IMR-90 (cell line): ENCODE results near the gene ZFAND5. TPM values are rescaled to one million over a fixed set of nuclear protein-coding genes. Genes with fewer than 3 reads are reported as not detected.

Source experiments
- ATAC-seq: fragments of 200-7000 bp; cut with Tn5 transposase; 2 replicates; pipeline ENCODE4 v1.9.1; 2020; ENCODE audit warnings: low read depth, mild to moderate bottlenecking, moderate library complexity
- Bru-seq: library from RNA; stranded (reverse); fragments of 400-500 nt; gene quantifications from one replicate; lab custom pipeline; 2021; lab: Mats Ljungman, UMichigan
- BruChase-seq, 2 experiments: library from RNA; stranded (reverse); fragments of 400-500 nt; gene quantifications; one replicate each; lab custom pipeline; 2021; lab: Mats Ljungman, UMichigan
- BruUV-seq: library from RNA; stranded (reverse); fragments of 400-500 nt; replicated peaks from 2 replicates; lab custom pipeline; 2021; lab: Mats Ljungman, UMichigan
- CTCF ChIA-PET: fragments of 300-600 bp; formaldehyde crosslinking; extraction: SDS; loops from one replicate; lab custom pipeline; 2021; ENCODE audit warnings: antibody characterized with exemption; lab: Yijun Ruan, JAX
- POLR2A ChIA-PET: fragments of 300-600 bp; sonication (Branson Sonifier 250); formaldehyde crosslinking; loops from one replicate; lab custom pipeline; 2022; ENCODE audit warnings: antibody characterized with exemption; ENCODE audit not compliant: unreplicated experiment; lab: Charles Lee
- DNase-seq: peaks from one replicate; pipeline ENCODE4 v3.0.0; 2013
- H2AFZ ChIP-seq: replicated peaks from 2 replicates; pipeline ENCODE3; 2013; ENCODE audit warnings: low read length, mild to moderate bottlenecking; ENCODE audit not compliant: poor library complexity
- H2AK5ac ChIP-seq: 2 replicates; pipeline ENCODE4 v1.6.1; 2013; ENCODE audit warnings: low read depth, low read length, inconsistent platforms
- H2AK9ac ChIP-seq: replicated peaks from 2 replicates; pipeline ENCODE3; 2013; ENCODE audit warnings: mild to moderate bottlenecking, low read depth, low read length, moderate library complexity; ENCODE audit not compliant: poor library complexity
- H2BK120ac ChIP-seq: 2 replicates; pipeline ENCODE4 v1.6.1; 2013; ENCODE audit warnings: low read depth, low read length, inconsistent platforms
- H2BK15ac ChIP-seq: 3 replicates; pipeline ENCODE4 v1.6.1; 2013; ENCODE audit warnings: low read depth, low read length, inconsistent platforms
- H2BK20ac ChIP-seq: 2 replicates; pipeline ENCODE4 v1.6.1; 2013; ENCODE audit warnings: low read depth, mild to moderate bottlenecking, inconsistent platforms, low read length, moderate library complexity
- H2BK5ac ChIP-seq: 2 replicates; pipeline ENCODE4 v1.6.1; 2013; ENCODE audit warnings: mild to moderate bottlenecking, low read depth, low read length, inconsistent platforms; ENCODE audit not compliant: poor library complexity, severe bottlenecking
- H3K14ac ChIP-seq: replicated peaks from 2 replicates; pipeline ENCODE4 v1.6.1; 2013; ENCODE audit warnings: low read depth, low read length, inconsistent platforms
- H3K18ac ChIP-seq: 2 replicates; pipeline ENCODE4 v1.6.1; 2013; ENCODE audit warnings: low read depth, low read length, control low read depth
- H3K23ac ChIP-seq: 2 replicates; pipeline ENCODE4 v1.6.1; 2013; ENCODE audit warnings: low read depth, low read length, inconsistent platforms
- H3K27ac ChIP-seq: 2 replicates; pipeline ENCODE4 v1.5.1; 2013; ENCODE audit warnings: mild to moderate bottlenecking, control low read depth, low read length; ENCODE audit not compliant: insufficient read depth
- H3K27me3 ChIP-seq: 2 replicates; pipeline ENCODE4 v1.6.1; 2013; ENCODE audit warnings: low read length; ENCODE audit not compliant: control insufficient read depth, insufficient read depth
- H3K36me3 ChIP-seq: 2 replicates; pipeline ENCODE4 v1.6.1; 2013; ENCODE audit warnings: low read length, mixed read lengths; ENCODE audit not compliant: control insufficient read depth, insufficient read depth
- H3K4ac ChIP-seq: 2 replicates; pipeline ENCODE4 v1.6.1; 2013; ENCODE audit warnings: low read depth, low read length, inconsistent platforms
- H3K4me1 ChIP-seq: 2 replicates; pipeline ENCODE4 v1.6.1; 2013; ENCODE audit warnings: low read length, mixed read lengths; ENCODE audit not compliant: control insufficient read depth, insufficient read depth
- H3K4me2 ChIP-seq: 2 replicates; pipeline ENCODE4 v1.6.1; 2013; ENCODE audit warnings: low read depth, mild to moderate bottlenecking, control low read depth, low read length, moderate library complexity
- H3K4me3 ChIP-seq: 2 replicates; pipeline ENCODE4 v1.5.1; 2013; ENCODE audit warnings: low read depth, mild to moderate bottlenecking, control low read depth, low read length, moderate library complexity; ENCODE audit not compliant: insufficient read depth
- H3K56ac ChIP-seq: 2 replicates; pipeline ENCODE4 v1.6.1; 2013; ENCODE audit warnings: low read length, inconsistent platforms; ENCODE audit not compliant: insufficient read depth; ENCODE audit errors: extremely low read depth
- H3K79me1 ChIP-seq, 2 experiments: 2 replicates each; pipeline ENCODE4 v1.6.1; 2013; ENCODE audit warnings: low read length in 2 of 2, inconsistent platforms in 1 of 2, low read depth in 1 of 2
- H3K9ac ChIP-seq: 2 replicates; pipeline ENCODE4 v1.6.1; 2013; ENCODE audit warnings: low read depth, low read length, control low read depth
- H3K9me1 ChIP-seq: 2 replicates; pipeline ENCODE4 v1.6.1; 2013; ENCODE audit warnings: low read length, inconsistent platforms; ENCODE audit not compliant: insufficient read depth
- H3K9me3 ChIP-seq: 2 replicates; pipeline ENCODE4 v1.6.1; 2013; ENCODE audit warnings: low read length; ENCODE audit not compliant: control insufficient read depth, insufficient read depth
- H4K20me1 ChIP-seq: 2 replicates; pipeline ENCODE4 v1.6.1; 2013; ENCODE audit warnings: low read length, inconsistent platforms; ENCODE audit not compliant: insufficient read depth
- H4K5ac ChIP-seq: 2 replicates; pipeline ENCODE4 v1.6.1; 2013; ENCODE audit warnings: mild to moderate bottlenecking, low read depth, low read length, control low read depth
- H4K8ac ChIP-seq, 2 experiments: 2 replicates each; pipeline ENCODE4 v1.6.1; 2013; ENCODE audit warnings: low read depth in 2 of 2, low read length in 2 of 2, control low read depth in 1 of 2, inconsistent platforms in 1 of 2
- H4K91ac ChIP-seq: 2 replicates; pipeline ENCODE4 v1.6.1; 2013; ENCODE audit warnings: low read depth, low read length, inconsistent platforms; ENCODE audit not compliant: insufficient read depth
- CEBPB ChIP-seq: IDR thresholded peaks from 2 replicates; pipeline ENCODE4 v1.6.1; 2012; ENCODE audit warnings: low read depth, low read length, improper control_type of control experiment
- MAZ ChIP-seq: IDR thresholded peaks from 2 replicates; pipeline ENCODE4 v1.6.1; 2012; ENCODE audit warnings: low read depth, mild to moderate bottlenecking, low read length, improper control_type of control experiment, moderate library complexity, borderline replicate concordance
- NFE2L2 ChIP-seq: fragments of 150-350 bp; IDR thresholded peaks from 2 replicates; pipeline ENCODE4 v1.6.1; 2016; ENCODE audit warnings: low read depth, mild to moderate bottlenecking, low read length
- POLR2A ChIP-seq: IDR thresholded peaks from 2 replicates; pipeline ENCODE4 v1.6.1; 2012; ENCODE audit warnings: mild to moderate bottlenecking, low read depth, low read length
- RAD21 ChIP-seq: IDR thresholded peaks from 2 replicates; pipeline ENCODE4 v1.6.1; 2012; ENCODE audit warnings: low read length, improper control_type of control experiment
- RCOR1 ChIP-seq: IDR thresholded peaks from 2 replicates; pipeline ENCODE4 v1.6.1; 2012; ENCODE audit warnings: mild to moderate bottlenecking, low read length, improper control_type of control experiment; ENCODE audit not compliant: insufficient replicate concordance
- RFX5 ChIP-seq: IDR thresholded peaks from 2 replicates; pipeline ENCODE4 v1.8.0; 2012; ENCODE audit warnings: low read depth, mild to moderate bottlenecking, low read length, moderate library complexity
- SMC3 ChIP-seq: fragments of 150-350 bp; IDR thresholded peaks from 2 replicates; pipeline ENCODE4 v1.6.1; 2016; ENCODE audit warnings: low read depth, mild to moderate bottlenecking, antibody characterized with exemption, low read length, moderate library complexity
- WGBS, 2 experiments: methylation state at CpG; one replicate each; pipeline versions ENCODE4 v1.1.5 to v1.1.7; 2013; ENCODE audit warnings: missing lambda C conversion rate in 2 of 2; ENCODE audit not compliant: insufficient read length in 1 of 2; ENCODE audit errors: extremely low coverage in 2 of 2; 5-methylcytosine and 5-hydroxymethylcytosine counted together
- dilution Hi-C: fragments of 300-500 bp; cut with HindIII; formaldehyde crosslinking; loops from one replicate; pipeline ENCODE4 v1.14.3; 2018; ENCODE audit warnings: low sequenced_read_pairs; ENCODE audit not compliant: unreplicated experiment
- in situ Hi-C: fragments of 300-500 bp; cut with MboI; formaldehyde crosslinking; loops from 3 replicates; pipeline ENCODE4 v1.14.3; 2019; ENCODE audit warnings: low sequenced_read_pairs, inconsistent platforms, mixed read lengths
- intact Hi-C: fragments of 100-400 bp; cut with micrococcal nuclease; formaldehyde crosslinking; loops from 2 replicates; pipeline ENCODE4 v1.10.0; 2022
- long read RNA-seq: library from polyadenylated mRNA; unstranded; transcript quantifications from one replicate; pipeline ENCODE4 v2.0.0, GENCODE V29; 2021; ENCODE audit not compliant: unreplicated experiment
- polyA plus RNA-seq, 3 experiments: library from polyadenylated mRNA; depleted of rRNA; stranded (reverse); fragments of >200 nt; gene quantifications; 2 replicates each; pipeline ENCODE4 v1.2.3, GENCODE V29; 2012; ENCODE audit warnings: low replicate concordance in 1 of 3
- total RNA-seq: library from RNA; depleted of rRNA; stranded (reverse); fragments of >200 nt; gene quantifications from 2 replicates; pipeline ENCODE4 v1.2.3, GENCODE V29; 2012; rRNA removed
- TF ChIP-seq, protein P1 (sequence below): conservative IDR thresholded peaks from 2 replicates; pipeline ENCODE4 v1.5.1; 2012; ENCODE audit warnings: mild to moderate bottlenecking, low read depth, low read length, improper control_type of control experiment
- TF ChIP-seq, protein P2 (sequence below): fragments of 150-350 bp; IDR thresholded peaks from 2 replicates; pipeline ENCODE4 v1.6.1; 2016; ENCODE audit warnings: low read depth, mild to moderate bottlenecking, low read length, moderate library complexity, borderline replicate concordance

Gene ZFAND5, protein sequence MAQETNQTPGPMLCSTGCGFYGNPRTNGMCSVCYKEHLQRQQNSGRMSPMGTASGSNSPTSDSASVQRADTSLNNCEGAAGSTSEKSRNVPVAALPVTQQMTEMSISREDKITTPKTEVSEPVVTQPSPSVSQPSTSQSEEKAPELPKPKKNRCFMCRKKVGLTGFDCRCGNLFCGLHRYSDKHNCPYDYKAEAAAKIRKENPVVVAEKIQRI
- total RNA-seq (35.8 and 53.3 TPM in 2 replicates), polyA plus RNA-seq (2012; rRNA removed) (79.3 and 85.2 TPM in 2 replicates), Bru-seq, nascent RNA (percentile 100 among the genes with signal in this experiment), BruChase-seq, experiment 1, labeled RNA remaining after a 6-hour chase (percentile 93 among the genes with signal in this experiment), BruChase-seq, experiment 2, labeled RNA remaining after a 2-hour chase (percentile 100 among the genes with signal in this experiment)
- 38.8 and 50.0 TPM in 2 replicates for polyA plus RNA-seq (2012; cell fraction: cytosol; rRNA removed)
- polyA plus RNA-seq (2012; cell fraction: nucleus; rRNA removed; ENCODE audit: low replicate concordance): 60.3 and 312 TPM in 2 replicates
- long read RNA-seq, transcript ZFAND5-204 (6 exons, 2,686 nt): major isoform, 171 of 364 reads
- long read RNA-seq, transcript ZFAND5-205 (7 exons, 2,785 nt): minor isoform, 107 of 364 reads
- long read RNA-seq, transcript ZFAND5-206 (4 exons, 553 nt): minor isoform, 10 of 364 reads
- long read RNA-seq, partial matches to known transcripts: 45 of 364 reads
- long read RNA-seq, other reads (novel, unspliced or antisense): 29 of 364 reads

DNA sequence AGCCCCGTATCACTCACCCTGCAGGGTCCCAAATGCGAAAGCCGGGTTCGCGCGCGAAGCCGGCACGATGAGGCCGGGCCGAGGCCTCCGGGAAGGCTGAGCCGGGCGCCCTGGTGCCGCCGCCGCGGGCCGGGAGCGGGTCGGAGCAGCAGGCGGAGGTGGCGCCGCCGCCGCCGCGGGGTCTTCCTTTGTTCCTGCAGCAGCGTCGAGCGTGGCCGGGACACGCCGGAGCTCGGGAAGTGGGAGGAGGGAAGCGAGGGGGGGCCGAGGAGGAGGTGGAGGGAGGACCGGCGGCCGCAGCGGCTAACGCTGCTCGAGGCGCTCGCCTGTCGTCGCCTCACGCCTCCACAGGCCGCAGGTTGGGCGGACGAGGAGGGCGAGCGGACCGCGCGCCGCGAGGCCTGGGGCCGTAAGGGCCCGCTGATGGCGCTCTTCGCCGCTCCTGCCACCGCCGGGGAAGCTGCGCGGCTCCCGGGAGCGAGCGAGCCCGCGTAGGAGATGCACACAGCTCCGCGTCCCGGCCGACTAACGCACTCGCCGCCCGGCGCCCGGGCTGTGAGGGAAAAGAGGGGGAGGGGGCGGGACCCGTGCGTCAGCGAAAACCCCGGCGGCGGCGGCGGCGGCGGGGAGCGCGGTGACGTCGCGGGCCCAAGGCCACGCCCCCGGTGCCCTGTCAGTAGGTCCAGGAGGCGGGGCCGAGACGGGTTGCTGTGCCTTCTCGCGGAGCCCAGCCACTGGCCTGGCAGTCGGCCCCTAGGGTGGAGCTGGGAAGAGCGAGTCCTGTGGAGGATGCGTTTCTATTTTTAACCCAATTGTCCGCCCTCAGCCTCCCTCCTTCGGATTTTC, at the start of gene ZFAND5:
Gene ZFAND5 (minus strand): TSS at position 530 of the 846 bp plus-strand sequence. CDS start 4,430 bp downstream, outside the sequence.
- H3K4ac ChIP-seq: peak within 1 kb of the TSS; percentile 95
- H2BK20ac ChIP-seq: peak within 1 kb of the TSS; percentile 91
- H3K4me2 ChIP-seq: peak within 1 kb of the TSS; percentile 27
- intact Hi-C loops (loop anchor here (1.0 to 5.0 kb wide), 6 partner anchors 78 to 457 kb away; no protein-coding TSS in a partner anchor), in situ Hi-C loops (loop anchor here (5.0 kb wide), 1 partner anchor 227 kb away; no protein-coding TSS in a partner anchor), dilution Hi-C loops (no loop called here)
- no peaks in the 10 kb centered on the region for H3K9me1 ChIP-seq
- peak within 1 kb of the TSS; percentile 93 for H3K27ac ChIP-seq
- peak within 1 kb of the TSS; percentile 67 for H4K5ac ChIP-seq
- peak within 1 kb of the TSS; percentile 97 for H2BK15ac ChIP-seq
- ATAC-seq (peak; percentile 90), DNase-seq (peak; percentile 98)
- H2AK5ac ChIP-seq: peak within 1 kb of the TSS; percentile 53
- H3K18ac ChIP-seq: peak within 1 kb of the TSS; percentile 98
- H4K8ac ChIP-seq: peak within 1 kb of the TSS; percentile 80 to 95
- H3K27me3 ChIP-seq: no peaks in the 10 kb centered on the region
- peak within 1 kb of the TSS; percentile 99 for H3K23ac ChIP-seq
- CTCF ChIA-PET: interaction anchor here (0.7 kb wide), 1 partner anchor 8 kb away, joined by 3 read pairs; no protein-coding TSS in a partner anchor
- POLR2A ChIA-PET: interaction anchor here (0.6 to 4.8 kb wide), 23 partner anchors 8 to 236 kb away, joined by 3 to 27 read pairs (median 5); no protein-coding TSS in a partner anchor
- H2BK120ac ChIP-seq: peak within 1 kb of the TSS; percentile 97
- no TSS peak for BruUV-seq
- H3K4me3 ChIP-seq: peak within 1 kb of the TSS; percentile 99
- peak within 1 kb of the TSS; percentile 98 for H2AK9ac ChIP-seq
- peak within 1 kb of the TSS; percentile 98 for H3K56ac ChIP-seq
- peak within 1 kb of the TSS; percentile 99 for H3K14ac ChIP-seq
- peaks cover 2% of the 10 kb centered on the region; the same call in 1 of the 2 replicates for H3K4me1 ChIP-seq
- H3K9me3 ChIP-seq: no peaks in the 10 kb centered on the region
- H4K20me1 ChIP-seq: peaks cover 44% of the 10 kb centered on the region
- H2AFZ ChIP-seq: peak within 1 kb of the TSS; percentile 96
- peaks cover 0 to 4% of the 10 kb centered on the region in 2 experiments; a peak in 1 of 4 replicates for H3K79me1 ChIP-seq
- peak within 1 kb of the TSS; percentile 98 for H4K91ac ChIP-seq
- peak within 1 kb of the TSS; percentile 99 for H2BK5ac ChIP-seq
- WGBS, 2 experiments: 0% methylated on average over 28 of the region's 110 CpGs; no CpG with 5 or more reads in 1 of the 2 experiments
- H3K36me3 ChIP-seq: peaks cover 7% of the 10 kb centered on the region
- peak within 1 kb of the TSS; percentile 100 for H3K9ac ChIP-seq
- peak; percentile 70; the same call in 1 of the 2 replicates for TF ChIP-seq NFE2L2
- peak; percentile 55 for TF ChIP-seq MAZ
- TF ChIP-seq RFX5: no peak
- TF ChIP-seq POLR2A: peak; percentile 99
- peak; percentile 52 for TF ChIP-seq RAD21
- TF ChIP-seq, protein P1, sequence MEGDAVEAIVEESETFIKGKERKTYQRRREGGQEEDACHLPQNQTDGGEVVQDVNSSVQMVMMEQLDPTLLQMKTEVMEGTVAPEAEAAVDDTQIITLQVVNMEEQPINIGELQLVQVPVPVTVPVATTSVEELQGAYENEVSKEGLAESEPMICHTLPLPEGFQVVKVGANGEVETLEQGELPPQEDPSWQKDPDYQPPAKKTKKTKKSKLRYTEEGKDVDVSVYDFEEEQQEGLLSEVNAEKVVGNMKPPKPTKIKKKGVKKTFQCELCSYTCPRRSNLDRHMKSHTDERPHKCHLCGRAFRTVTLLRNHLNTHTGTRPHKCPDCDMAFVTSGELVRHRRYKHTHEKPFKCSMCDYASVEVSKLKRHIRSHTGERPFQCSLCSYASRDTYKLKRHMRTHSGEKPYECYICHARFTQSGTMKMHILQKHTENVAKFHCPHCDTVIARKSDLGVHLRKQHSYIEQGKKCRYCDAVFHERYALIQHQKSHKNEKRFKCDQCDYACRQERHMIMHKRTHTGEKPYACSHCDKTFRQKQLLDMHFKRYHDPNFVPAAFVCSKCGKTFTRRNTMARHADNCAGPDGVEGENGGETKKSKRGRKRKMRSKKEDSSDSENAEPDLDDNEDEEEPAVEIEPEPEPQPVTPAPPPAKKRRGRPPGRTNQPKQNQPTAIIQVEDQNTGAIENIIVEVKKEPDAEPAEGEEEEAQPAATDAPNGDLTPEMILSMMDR: peak; percentile 26; the same call in 1 of the 2 replicates
- TF ChIP-seq RCOR1: no peak
- TF ChIP-seq, protein P2, sequence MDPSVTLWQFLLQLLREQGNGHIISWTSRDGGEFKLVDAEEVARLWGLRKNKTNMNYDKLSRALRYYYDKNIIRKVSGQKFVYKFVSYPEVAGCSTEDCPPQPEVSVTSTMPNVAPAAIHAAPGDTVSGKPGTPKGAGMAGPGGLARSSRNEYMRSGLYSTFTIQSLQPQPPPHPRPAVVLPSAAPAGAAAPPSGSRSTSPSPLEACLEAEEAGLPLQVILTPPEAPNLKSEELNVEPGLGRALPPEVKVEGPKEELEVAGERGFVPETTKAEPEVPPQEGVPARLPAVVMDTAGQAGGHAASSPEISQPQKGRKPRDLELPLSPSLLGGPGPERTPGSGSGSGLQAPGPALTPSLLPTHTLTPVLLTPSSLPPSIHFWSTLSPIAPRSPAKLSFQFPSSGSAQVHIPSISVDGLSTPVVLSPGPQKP: no peak
- TF ChIP-seq SMC3: peak; percentile 45
- TF ChIP-seq CEBPB: no peak
